ENCODE data around the gene DNAJB6.
A peak's percentile ranks its signal among the peaks of the same experiment; 100 is the strongest.

Gene DNAJB6

GRCh38 chr7:157389951-157390730, 53.3 kb downstream of the DNAJB6 start:
- Histone ChIP-seq H3K27me3 (replicated peaks; ENCODE audit: control insufficient read depth, insufficient read depth, low read length) (no peaks in the 10 kb centered on the region), H3K4me1 (ENCODE audit: control insufficient read depth, insufficient read depth, low read length) (peaks cover 36% of the 10 kb centered on the region), H3K9ac (ENCODE audit: low read length) (peak overlapping the region; percentile 79), H3K4me3 (ENCODE audit: low read length) (no peak overlapping the region), H3K36me3 (ENCODE audit: control insufficient read depth, insufficient read depth, low read length, severe bottlenecking) (peaks cover 20% of the 10 kb centered on the region), H3K9me3 (ENCODE audit: control insufficient read depth, low read length) (no peaks in the 10 kb centered on the region)
- peak; percentile 40 for DNase-seq (ENCODE audit: low read depth)

- Histone ChIP-seq H3K27me3 (replicated peaks; ENCODE audit: control insufficient read depth, insufficient read depth, low read length) (no peaks in the 10 kb centered on the region), H3K4me3 (ENCODE audit: low read length) (peak overlapping the region; percentile 66), H3K9me3 (ENCODE audit: control insufficient read depth, low read length) (no peaks in the 10 kb centered on the region), H3K4me1 (ENCODE audit: control insufficient read depth, insufficient read depth, low read length) (peaks cover 36% of the 10 kb centered on the region), H3K9ac (ENCODE audit: low read length) (peak overlapping the region; percentile 86), H3K36me3 (ENCODE audit: control insufficient read depth, insufficient read depth, low read length, severe bottlenecking) (peaks cover 15% of the 10 kb centered on the region)
- DNase-seq (ENCODE audit: low read depth) = no peak
Observed at GRCh38 chr7:157391036-157391710, 54.4 kb downstream of the DNAJB6 start.

- Histone ChIP-seq H3K4me3 (ENCODE audit: low read length) (no peak overlapping the region), H3K9me3 (ENCODE audit: control insufficient read depth, low read length) (no peaks in the 10 kb centered on the region), H3K27me3 (replicated peaks; ENCODE audit: control insufficient read depth, insufficient read depth, low read length) (no peaks in the 10 kb centered on the region), H3K4me1 (ENCODE audit: control insufficient read depth, insufficient read depth, low read length) (peaks cover 34% of the 10 kb centered on the region), H3K36me3 (ENCODE audit: control insufficient read depth, insufficient read depth, low read length, severe bottlenecking) (peaks cover 10% of the 10 kb centered on the region), H3K9ac (ENCODE audit: low read length) (no peak overlapping the region)
- DNase-seq (ENCODE audit: low read depth) = no peak
Observed at GRCh38 chr7:157392256-157393037, 55.6 kb downstream of the DNAJB6 start.

- Histone ChIP-seq H3K36me3 (ENCODE audit: control insufficient read depth, insufficient read depth, low read length, severe bottlenecking) (peaks cover 9% of the 10 kb centered on the region), H3K9ac (ENCODE audit: low read length) (no peak overlapping the region), H3K4me1 (ENCODE audit: control insufficient read depth, insufficient read depth, low read length) (peaks cover 51% of the 10 kb centered on the region), H3K4me3 (ENCODE audit: low read length) (no peak overlapping the region), H3K27me3 (replicated peaks; ENCODE audit: control insufficient read depth, insufficient read depth, low read length) (no peaks in the 10 kb centered on the region), H3K9me3 (ENCODE audit: control insufficient read depth, low read length) (no peaks in the 10 kb centered on the region)
- peak; percentile 15 for DNase-seq (ENCODE audit: low read depth)
Observed at GRCh38 chr7:157394246-157395191, 57.7 kb downstream of the DNAJB6 start.

- Histone ChIP-seq H3K4me3 (ENCODE audit: low read length) (no peak overlapping the region), H3K27me3 (replicated peaks; ENCODE audit: control insufficient read depth, insufficient read depth, low read length) (no peaks in the 10 kb centered on the region), H3K9me3 (ENCODE audit: control insufficient read depth, low read length) (no peaks in the 10 kb centered on the region), H3K4me1 (ENCODE audit: control insufficient read depth, insufficient read depth, low read length) (peaks cover 44% of the 10 kb centered on the region), H3K9ac (ENCODE audit: low read length) (no peak overlapping the region), H3K36me3 (ENCODE audit: control insufficient read depth, insufficient read depth, low read length, severe bottlenecking) (peaks cover 15% of the 10 kb centered on the region)
- no peak for DNase-seq (ENCODE audit: low read depth)
Observed at GRCh38 chr7:157395206-157395605, 58.4 kb downstream of the DNAJB6 start.

- H3K4me1 ChIP-seq (ENCODE audit: control insufficient read depth, insufficient read depth, low read length) = peaks cover 32% of the 10 kb centered on the region
- H3K27me3 ChIP-seq (replicated peaks; ENCODE audit: control insufficient read depth, insufficient read depth, low read length) = no peaks in the 10 kb centered on the region
- no peak overlapping the region for H3K4me3 ChIP-seq (ENCODE audit: low read length)
- no peak overlapping the region for H3K9ac ChIP-seq (ENCODE audit: low read length)
- no peaks in the 10 kb centered on the region for H3K9me3 ChIP-seq (ENCODE audit: control insufficient read depth, low read length)
- no peak for DNase-seq (ENCODE audit: low read depth)
- H3K36me3 ChIP-seq (ENCODE audit: control insufficient read depth, insufficient read depth, low read length, severe bottlenecking) = peaks cover 23% of the 10 kb centered on the region
Observed at GRCh38 chr7:157396316-157397035, 59.7 kb downstream of the DNAJB6 start.

- Histone ChIP-seq H3K4me1 (ENCODE audit: control insufficient read depth, insufficient read depth, low read length) (peaks cover 28% of the 10 kb centered on the region), H3K9ac (ENCODE audit: low read length) (peak overlapping the region; percentile 83), H3K27me3 (replicated peaks; ENCODE audit: control insufficient read depth, insufficient read depth, low read length) (no peaks in the 10 kb centered on the region), H3K36me3 (ENCODE audit: control insufficient read depth, insufficient read depth, low read length, severe bottlenecking) (peaks cover 23% of the 10 kb centered on the region), H3K9me3 (ENCODE audit: control insufficient read depth, low read length) (no peaks in the 10 kb centered on the region), H3K4me3 (ENCODE audit: low read length) (no peak overlapping the region)
- no peak for DNase-seq (ENCODE audit: low read depth)
Observed at GRCh38 chr7:157397036-157397720, 60.4 kb downstream of the DNAJB6 start.

- H3K9me3 ChIP-seq (ENCODE audit: control insufficient read depth, low read length) = no peaks in the 10 kb centered on the region
- H3K9ac ChIP-seq (ENCODE audit: low read length) = peak overlapping the region; percentile 83
- no peaks in the 10 kb centered on the region for H3K27me3 ChIP-seq (replicated peaks; ENCODE audit: control insufficient read depth, insufficient read depth, low read length)
- H3K4me3 ChIP-seq (ENCODE audit: low read length) = peak overlapping the region; percentile 62
- peaks cover 20% of the 10 kb centered on the region for H3K36me3 ChIP-seq (ENCODE audit: control insufficient read depth, insufficient read depth, low read length, severe bottlenecking)
- H3K4me1 ChIP-seq (ENCODE audit: control insufficient read depth, insufficient read depth, low read length) = peaks cover 28% of the 10 kb centered on the region
- DNase-seq (ENCODE audit: low read depth) = peak; percentile 78
Observed at GRCh38 chr7:157397731-157398691, 61.2 kb downstream of the DNAJB6 start.

GRCh38 chr7:157399086-157399687, 62.4 kb downstream of the DNAJB6 start:
- H3K4me3 ChIP-seq (ENCODE audit: low read length) = no peak overlapping the region
- H3K9me3 ChIP-seq (ENCODE audit: control insufficient read depth, low read length) = no peaks in the 10 kb centered on the region
- no peak for DNase-seq (ENCODE audit: low read depth)
- H3K9ac ChIP-seq (ENCODE audit: low read length) = peak overlapping the region; percentile 83
- peaks cover 14% of the 10 kb centered on the region for H3K36me3 ChIP-seq (ENCODE audit: control insufficient read depth, insufficient read depth, low read length, severe bottlenecking)
- peaks cover 25% of the 10 kb centered on the region for H3K4me1 ChIP-seq (ENCODE audit: control insufficient read depth, insufficient read depth, low read length)
- H3K27me3 ChIP-seq (replicated peaks; ENCODE audit: control insufficient read depth, insufficient read depth, low read length) = no peaks in the 10 kb centered on the region

Measured in adipocyte (in vitro differentiated cells).